NOMO-1 treated with dmso at 0.1 percent for 144 hours (cell line): Measurements from ENCODE around the gene ADCK2.
"Not testable (repeated sequence)": the region's sequence is repeated elsewhere in the genome, so short reads cannot be mapped to it uniquely, and the experiment has no call there.

Experiments used
- DNase-seq: peaks from one replicate; lab custom pipeline; 2025; ENCODE audit not compliant: unreplicated experiment; lab: John Stamatoyannopoulos, UW

The ADCK2 gene

DNA sequence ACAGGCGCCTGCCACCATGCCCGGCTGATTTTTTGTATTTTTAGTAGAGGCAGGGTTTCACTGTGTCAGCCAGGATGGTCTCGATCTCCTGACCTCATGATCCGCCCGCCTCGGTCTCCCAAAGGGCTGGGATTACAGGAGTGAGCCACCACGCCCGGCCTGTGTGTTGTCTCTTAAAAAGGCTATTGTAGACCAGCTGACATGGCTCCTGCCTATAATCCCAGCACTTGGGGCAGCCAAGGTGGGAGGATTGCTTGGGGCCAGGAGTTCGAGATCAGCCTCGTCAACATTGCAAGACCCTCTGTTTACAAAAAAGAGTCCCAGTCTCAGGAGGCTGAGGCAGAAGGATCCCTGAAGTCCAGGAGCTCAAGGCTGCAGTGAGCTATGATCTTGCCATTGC, 21.1 kb downstream of the ADCK2 start:
- DNase-seq, result not testable (repeated sequence)

DNA sequence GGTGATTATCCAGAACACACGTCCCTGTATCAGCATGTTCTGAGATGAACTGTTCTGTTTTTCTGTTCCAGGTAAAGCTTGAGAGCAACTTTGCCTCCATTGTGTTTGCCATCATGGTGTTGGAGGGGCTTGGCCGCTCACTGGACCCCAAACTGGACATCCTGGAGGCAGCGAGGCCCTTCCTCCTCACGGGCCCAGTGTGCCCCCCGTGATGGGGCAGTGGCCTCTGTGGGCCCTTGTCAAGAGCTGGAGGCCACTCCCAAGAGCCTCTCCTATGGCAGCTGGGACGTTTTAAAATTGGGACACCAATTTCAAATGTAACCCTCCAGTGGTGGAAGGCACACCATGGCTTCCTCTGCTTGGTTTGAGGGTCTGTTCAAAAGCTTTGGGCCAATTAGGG, 21.8 kb downstream of the ADCK2 start:
- DNase-seq, result no peak

DNA sequence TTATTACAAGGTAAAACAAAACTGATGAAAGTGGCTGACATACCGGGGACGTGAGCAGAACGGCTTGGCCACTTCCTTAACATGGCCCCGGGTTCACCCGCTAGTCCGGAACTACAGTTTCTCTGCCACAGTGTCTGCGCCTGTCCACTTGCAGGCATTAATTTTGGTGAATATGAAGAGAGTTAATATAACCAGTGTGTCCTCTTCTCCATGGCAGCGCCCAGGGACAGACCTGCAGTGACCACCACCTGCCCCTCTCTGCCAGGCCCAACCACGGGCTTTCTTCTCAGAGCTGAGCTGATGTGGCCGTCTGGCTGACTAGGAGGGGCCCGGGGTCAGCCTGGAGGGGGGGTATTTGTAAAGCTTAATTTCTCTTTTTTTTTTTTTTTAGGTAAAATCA, 22.6 kb downstream of the ADCK2 start:
- no peak for DNase-seq

DNA sequence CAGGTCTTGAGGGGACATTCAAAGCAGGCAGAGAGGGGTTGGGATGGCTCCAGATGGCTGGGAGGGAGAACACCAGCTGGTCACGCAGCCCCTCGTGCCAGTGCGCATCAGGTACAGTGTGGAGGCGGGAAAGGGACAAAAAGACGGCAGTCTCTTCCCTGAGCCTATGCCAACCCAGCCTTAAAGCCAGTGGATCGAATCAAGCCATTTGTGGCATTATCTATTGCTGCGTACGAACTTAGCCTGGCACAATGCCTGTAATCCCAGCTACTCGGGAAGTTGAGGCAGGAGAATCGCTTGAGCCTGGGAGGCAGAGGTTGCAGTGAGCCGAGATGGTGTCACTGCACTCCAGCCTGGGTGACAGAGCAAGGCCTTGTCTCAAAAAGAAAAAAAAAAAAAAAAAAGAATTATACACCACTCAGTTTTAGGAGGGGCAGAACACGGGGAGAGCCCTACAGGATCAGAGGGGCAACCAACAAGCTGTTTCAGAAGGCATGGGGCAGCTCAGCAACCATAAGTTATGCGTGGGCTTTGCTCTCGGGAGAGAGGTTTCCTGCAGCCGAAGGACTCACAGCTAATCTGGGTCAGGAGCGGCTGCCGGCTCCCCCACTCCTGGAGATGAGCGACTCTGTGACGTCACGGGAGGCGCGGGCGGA, 23.4 kb downstream of the ADCK2 start:
- peak; percentile 34 for DNase-seq

DNA sequence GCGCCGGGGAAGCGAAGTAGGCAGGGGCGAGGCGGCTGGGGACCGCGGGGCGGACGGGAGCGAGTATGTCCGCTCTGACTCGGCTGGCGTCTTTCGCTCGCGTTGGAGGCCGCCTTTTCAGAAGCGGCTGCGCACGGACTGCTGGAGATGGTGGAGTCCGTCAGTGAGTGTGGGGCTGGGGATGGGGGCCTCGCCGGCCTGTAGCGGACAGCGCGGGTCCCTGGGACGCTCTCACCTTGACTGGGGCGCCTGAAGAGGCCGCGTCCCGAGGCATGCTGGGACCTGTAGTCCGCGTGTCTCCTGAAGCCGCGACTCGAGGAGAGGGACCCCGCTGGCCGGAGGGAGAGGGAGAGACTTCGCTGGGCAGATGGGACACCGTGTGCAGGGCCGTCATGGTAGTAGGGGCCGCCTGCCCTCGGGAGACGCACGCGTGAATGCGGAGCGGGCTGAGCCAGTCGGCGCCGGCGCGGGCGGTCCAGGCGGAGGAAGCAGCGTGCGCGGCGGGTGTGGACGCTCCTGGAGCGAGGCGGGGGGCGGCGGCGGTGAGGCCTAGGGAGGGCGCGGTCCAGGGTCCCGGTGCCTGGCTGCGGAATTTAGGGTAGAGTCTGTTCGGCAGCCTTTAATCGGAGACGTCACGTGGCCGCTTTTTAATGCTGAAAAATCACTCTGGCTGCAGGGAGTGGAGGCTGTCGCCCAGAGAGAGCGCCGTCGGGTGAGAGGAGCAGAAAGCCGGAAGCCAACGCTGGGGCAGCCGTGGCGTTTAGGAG, 24.1 kb downstream of the ADCK2 start, which contains the start of gene NDUFB2:
NDUFB2 (plus strand) TSS at position 29 of the 767 bp plus-strand sequence; CDS start at position 66, 37 bp downstream.
- peak; percentile 35 for DNase-seq

DNA sequence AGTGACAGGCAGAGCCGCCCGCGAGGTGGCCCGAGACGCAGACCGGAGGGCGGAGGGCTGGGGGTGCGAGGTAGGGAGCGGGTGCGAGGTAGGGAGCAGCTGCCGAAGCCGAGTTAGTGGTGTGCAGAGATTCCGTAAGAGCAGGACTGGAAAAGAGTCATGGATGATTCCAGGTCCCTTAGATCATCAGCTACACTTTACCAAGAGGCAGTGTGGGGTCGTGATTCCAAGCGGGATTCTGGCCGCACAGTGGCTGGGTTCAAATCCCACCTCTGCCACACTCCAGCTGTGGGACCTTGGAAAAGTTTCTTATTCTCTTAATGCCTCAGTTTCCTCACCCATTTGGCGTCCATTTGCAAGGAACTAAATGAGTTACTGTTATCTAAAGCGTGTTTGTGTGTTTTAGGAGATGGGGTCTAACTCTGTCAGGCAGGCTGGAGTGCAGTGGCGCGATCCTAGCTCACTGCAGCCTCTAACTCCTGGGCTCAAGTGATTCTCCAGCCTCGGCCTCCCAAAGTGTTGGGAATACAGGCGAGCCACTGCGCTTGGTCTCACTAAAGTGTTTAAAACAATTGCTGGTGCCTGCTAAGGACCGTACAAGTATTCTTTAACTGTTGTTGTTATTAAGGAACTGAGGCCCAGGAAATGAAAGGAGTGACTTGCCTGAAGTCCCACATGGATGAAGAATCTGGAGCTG, 24.9 kb downstream of the ADCK2 start:
- no peak for DNase-seq

DNA sequence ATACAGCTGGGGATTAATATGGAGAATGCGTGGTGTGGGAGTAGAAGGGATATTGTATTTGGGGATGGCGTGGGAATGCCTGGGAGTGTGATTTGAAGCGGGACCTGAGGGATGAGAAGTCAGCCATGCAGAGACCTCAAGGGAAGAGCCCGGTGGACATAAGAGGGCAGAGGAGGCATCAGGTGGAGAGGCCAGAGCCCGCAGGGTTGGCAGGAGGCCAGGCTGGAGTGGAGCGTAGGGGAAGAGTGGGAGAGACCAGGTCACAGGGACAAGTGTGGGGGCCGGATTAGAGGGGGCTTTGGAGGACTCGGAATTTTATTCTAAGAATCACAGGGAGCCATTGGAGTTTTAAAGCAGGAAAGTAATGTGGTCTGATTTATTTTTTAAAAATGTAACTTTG, 25.7 kb downstream of the ADCK2 start:
- no peak for DNase-seq

- DNase-seq, result no peak
These were observed 30.0 kb downstream of the ADCK2 start for GRCh38 chr7:140702774-140703173.

DNA sequence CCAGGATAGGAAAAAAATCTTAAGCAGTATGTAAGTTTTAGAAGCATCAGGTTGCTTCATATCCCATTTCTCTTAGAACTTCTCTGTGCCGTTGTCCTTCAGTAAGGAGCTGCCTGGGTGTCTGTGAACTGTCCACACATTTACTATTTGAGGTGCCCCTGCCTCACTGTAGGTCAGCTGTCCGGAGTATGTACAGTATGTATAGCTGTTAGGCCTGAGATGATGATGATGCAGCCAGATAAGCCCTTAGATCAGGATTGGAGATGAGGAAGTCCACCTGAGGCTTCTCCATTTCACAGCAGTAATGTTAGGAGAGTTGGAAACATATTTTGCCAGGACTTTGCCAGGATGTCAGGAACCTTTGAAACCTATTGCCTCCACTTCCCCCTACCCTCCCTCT, 31.5 kb downstream of the ADCK2 start:
- no peak for DNase-seq

DNA sequence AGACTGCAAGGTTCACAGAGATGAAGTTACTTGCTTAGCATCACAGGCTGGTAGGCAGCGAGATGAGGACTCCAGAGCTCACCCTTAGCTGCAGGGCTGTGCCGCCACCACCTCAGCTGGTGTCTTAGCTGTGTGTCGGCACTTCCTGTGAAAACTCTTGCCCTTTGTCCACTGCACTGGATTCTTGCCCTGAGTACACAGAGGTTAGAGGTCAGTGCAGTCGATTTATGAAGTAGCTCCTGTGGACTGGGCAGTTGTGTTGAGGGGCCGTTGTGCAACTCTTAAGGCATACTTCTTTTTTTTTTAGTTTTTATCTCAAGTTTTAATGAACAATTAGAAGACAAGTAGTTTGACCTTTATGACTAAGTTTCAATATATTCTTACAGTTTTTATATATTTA, 34.4 kb downstream of the ADCK2 start:
- DNase-seq, result no peak

DNA sequence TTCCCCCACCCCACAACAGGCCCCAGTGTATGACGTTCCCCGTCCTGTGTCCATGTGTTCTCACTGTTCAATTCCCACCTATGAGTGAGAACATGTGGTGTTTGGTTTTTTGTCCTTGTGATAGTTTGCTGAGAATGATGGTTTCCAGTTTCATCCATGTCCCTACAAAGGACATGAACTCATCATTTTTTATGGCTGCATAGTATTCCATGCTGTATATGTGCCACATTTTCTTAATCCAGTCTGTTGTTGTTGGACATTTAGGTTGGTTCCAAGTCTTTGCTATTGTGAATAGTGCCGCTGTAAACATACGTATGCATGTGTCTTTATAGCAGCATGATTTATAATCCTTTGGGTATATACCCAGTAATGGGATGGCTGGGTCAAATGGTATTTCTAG, 36.0 kb downstream of the ADCK2 start:
- DNase-seq, result not testable (repeated sequence)

GRCh38 chr7:140712392-140712791, 39.6 kb downstream of the ADCK2 start:
- DNase-seq, result not testable (repeated sequence)

- no peak for DNase-seq
These were observed 41.7 kb downstream of the ADCK2 start for GRCh38 chr7:140714331-140715040.

DNA sequence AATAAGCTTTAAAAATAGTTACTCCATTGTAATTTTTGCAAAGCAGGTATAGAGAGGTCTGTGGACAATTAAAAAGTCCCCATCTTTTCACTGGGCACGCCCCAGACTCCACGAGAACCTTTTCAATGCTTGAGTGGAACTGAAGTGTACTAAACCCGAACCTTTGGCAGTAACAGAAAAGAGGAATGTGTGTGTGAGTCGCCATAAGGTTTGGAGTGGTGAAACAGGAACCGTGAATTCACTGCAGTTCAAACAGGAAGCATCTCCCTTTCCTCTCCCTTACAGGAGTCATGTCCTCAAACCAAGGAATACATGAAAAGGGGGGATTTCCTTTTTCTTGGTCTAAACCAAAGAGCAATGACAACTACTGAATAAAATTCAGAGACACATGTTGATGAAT, 47.0 kb downstream of the ADCK2 start:
- DNase-seq, result no peak

- DNase-seq, result no peak
These were observed 49.5 kb downstream of the ADCK2 start for GRCh38 chr7:140722254-140722653.

DNA sequence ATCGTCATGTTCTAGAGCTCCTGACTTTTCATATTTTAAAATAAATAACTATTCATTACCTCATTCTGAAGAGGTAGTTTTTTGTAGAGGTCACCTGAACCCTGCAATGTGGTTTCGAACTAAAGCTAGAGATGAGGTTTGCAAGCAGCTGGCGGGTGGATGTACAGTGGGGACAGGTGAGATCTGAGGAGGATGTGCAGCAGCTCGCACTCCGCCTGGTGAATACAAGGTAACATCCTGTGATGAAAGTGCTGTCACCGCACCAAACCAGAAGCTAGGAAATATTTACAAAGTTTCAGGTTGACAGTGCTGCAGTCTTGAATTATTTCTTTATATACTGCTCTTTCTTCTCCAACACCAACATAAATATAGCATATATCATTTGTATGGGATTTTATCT, 50.3 kb downstream of the ADCK2 start:
- no peak for DNase-seq

- DNase-seq, result no peak
These were observed 50.8 kb downstream of the ADCK2 start for GRCh38 chr7:140723574-140723973.

DNA sequence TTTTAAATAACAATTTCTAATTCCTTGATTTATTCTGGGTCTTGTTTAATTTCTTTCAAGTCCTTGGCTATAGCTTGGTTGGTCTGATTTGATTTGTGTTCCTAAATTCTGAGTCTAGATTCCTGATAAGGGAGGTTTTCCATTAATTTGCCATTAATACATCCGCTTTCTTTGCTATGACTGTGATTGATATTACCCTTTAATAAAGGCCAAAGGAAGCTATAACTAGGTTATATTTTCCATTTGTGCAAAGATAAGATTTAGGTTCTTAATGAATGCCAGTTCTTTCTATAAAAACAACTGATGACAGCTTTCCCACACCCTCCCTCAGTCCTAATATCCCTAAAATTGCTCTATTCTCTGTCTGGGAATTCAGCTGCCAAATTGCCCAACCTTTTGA, 52.0 kb downstream of the ADCK2 start:
- no peak for DNase-seq

DNA sequence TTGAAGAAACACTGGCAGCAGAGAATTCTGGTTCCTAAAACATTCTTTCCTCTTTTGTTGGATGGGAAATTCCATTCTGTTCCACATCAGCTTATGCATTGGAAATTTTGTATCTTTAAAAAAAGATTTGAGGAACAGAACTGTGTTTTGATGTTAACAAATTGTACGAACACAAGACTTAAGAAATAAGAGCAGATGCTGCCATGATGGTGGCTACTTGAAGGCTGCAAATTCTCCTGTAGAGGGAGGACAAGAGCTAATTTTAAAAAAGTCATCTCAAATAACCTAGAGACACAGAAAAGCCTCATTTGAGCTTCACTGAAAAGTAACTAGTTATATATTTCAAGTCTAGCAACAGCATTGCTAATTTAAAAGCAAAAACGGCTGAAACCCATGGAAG, 53.5 kb downstream of the ADCK2 start:
- no peak for DNase-seq

GRCh38 chr7:140732416-140732815, 59.7 kb downstream of the ADCK2 start:
- DNase-seq, result no peak

- DNase-seq, result no peak
These were observed 61.4 kb downstream of the ADCK2 start for GRCh38 chr7:140734096-140734495.
